ENCODE results near the gene SLC51A.
A peak's percentile ranks its signal among the peaks of the same experiment; 100 is the strongest.
"Not testable (repeated sequence)": the region's sequence is repeated elsewhere in the genome, so short reads cannot be mapped to it uniquely, and the experiment has no call there.

The SLC51A gene

DNA sequence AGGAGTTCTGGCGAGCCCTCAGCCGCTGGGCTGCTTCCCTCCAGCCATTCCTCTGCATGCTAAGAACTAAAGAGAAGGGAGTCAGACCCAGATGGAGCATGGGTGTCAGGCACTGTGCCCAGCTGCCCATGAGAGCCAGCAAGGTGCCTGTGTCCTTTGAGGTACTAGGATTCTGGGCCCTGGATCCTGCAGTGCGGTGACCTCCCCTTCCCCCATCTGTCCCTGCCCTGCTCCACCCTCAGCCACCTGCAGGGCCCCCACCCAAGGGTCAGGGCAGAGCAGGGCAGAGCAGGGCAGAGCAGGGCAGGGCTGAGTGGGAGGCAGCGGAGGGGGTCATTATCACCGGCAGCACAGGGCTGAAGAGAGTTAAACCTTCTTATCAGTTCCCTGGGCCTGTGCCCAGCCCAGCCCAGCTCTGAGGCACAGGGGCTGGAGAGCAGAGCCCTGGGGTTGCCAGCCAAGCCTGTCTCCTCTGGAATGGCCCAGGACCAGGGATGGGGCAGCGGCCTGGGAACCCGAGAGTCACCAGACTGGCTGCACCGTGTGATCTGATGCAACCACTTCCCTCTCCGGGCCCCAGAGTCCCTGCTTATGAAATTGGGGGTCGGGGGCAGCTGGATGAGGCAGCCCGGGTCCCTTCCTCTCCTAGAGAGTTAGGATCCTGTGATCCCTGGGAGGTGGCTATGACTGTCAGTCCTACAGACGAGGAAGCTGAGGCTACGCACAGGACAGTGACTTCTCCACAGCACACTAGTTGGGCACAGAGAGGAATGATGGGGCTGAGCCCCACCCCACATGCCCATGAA, 22.4 kb upstream of the SLC51A start:
- no peak for DNase-seq (ENCODE audit: low spot score)

DNA sequence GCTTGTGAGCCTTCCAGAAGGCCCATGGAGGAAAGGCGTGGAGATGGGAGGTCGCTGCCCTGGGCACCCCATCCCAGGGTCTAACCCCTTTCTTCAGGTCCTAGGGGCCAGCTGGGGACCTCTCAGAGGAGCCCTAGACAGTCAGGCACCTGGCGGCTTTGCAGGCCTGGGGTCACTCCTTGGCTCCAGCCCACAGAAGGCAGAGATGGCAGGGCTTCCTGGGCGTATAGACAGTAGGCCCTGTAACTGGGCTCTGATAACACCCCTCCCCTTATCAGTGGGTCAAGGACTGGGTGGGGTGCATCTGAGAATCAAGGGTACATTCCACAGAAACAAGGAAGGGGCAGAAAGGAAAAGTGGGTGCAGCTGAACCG, 21.8 kb upstream of the SLC51A start:
- no peak for DNase-seq (ENCODE audit: low spot score)

- DNase-seq (ENCODE audit: low spot score), result no peak
These were observed 20.6 kb upstream of the SLC51A start for GRCh38 chr3:196195664-196196265.

DNA sequence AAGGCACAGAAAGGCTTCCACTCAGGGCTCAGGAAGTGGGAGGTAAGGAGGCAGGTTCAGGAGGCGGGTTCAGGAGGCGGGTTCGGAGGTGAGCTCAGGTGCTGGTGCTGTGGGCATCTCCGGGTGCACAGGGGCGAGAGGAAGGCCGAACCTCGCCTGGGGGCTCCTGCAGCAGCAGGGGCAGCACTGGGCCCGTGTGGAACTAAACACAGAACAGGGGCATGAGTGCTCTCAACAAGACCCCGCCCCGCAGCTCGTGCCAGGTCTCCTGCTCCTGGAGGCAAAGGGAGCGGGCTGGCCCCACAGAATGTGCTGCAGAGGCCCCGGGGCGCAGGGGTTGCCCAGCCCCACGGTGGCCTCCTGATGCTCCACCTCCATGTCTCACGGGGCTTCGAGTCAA, 18.8 kb upstream of the SLC51A start:
- DNase-seq (ENCODE audit: low spot score), result no peak

- no peak for DNase-seq (ENCODE audit: low spot score)
These were observed 18.2 kb upstream of the SLC51A start for GRCh38 chr3:196198081-196198675.

GRCh38 chr3:196198771-196199753, 17.3 kb upstream of the SLC51A start:
- DNase-seq (ENCODE audit: low spot score), result no peak

- DNase-seq (ENCODE audit: low spot score), result no peak
These were observed 13.8 kb upstream of the SLC51A start for GRCh38 chr3:196202516-196202970.

DNA sequence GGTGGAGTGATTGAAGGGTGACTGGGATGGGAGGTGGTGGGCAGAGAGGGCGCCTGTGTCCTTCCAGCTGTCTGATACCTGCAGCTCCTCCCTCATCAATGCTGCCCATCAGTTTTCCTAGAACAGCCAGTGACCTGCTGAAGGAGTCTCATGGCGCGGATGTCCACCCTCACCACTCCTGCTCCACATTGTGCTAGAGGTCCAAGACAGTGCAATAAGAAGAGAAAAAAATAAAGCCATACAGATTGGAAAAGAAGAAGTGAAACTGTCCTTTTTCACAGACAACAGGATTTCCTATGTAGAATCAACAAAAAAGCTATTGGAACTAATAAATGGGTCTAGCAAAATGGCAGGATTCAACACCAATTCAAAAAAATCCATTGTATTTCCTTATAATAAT, 12.5 kb upstream of the SLC51A start:
- no peak for DNase-seq (ENCODE audit: low spot score)

DNA sequence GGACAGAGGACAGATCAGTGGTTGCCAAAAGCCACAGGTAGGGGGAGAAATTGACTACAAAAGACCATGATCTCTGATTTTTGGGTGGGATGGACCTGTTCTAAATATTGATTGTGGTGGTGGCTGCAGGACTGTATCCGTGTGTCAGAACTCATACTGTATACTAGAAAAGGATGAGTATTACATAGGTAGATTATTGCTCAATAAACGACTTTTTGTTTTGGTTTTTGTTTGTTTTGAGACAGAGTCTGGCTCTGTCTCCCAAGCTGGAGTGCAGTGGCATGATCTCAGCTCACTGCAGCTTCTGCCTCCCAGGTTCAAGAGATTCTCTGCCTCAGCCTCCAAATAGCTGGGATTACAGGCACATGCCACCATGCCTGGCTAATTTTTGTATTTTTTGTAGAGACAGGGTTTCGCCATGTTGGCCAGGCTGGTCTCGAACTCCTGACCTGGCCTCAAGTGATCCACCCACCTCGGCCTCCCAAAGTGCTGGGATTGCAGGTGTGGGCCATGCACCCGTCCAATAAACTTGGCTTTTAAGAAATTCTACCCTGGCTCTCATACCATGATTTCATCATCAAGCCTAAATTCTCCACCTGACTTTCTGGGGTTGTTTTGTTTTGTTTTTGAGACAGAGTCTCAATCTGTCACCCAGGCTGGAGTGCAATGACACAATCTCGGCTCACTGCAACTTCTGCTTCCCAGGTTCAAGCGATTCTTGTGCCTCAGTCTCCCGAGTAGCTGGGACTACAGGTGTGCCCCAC, 10.7 kb upstream of the SLC51A start:
- DNase-seq (ENCODE audit: low spot score), result not testable (repeated sequence)

- no peak for DNase-seq (ENCODE audit: low spot score)
These were observed 9.0 kb upstream of the SLC51A start for GRCh38 chr3:196207159-196207832.

DNA sequence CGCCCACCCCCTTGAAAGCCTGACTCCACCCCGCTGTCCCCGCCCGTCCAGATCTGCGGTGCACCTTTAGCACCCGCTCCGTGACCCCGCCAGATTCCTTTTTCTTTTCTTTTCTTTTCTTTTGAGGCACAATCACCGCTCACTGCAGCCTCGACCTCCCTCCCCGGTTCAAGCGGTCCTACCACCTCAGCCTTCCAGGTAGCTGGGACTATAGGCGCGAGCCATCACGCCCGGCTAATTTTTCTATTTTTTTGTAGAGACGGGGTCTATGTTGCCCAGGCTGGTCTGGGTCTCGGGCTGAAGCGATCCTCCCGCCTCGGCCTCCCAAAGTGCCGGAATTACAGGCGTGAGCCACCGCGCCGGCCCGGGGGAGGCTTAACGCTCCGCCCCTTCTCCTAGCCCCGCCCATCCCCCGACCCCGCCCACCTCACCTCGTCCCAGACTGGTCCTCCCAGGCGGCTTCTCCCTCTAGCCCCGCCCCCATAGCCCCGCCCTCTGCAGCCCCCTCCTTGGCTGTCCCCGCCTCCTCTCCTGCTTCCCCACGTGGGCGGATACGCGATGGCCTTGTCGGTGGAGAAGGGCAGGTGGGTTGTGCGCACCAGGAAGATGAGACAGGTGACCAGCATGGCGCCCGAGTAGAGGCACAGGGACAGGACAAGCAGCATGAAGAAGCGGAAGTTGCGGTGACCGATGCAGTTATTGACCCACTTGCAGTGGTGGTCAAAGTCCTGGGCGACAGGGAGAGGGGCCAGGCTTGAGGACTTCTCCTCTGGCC, 8.3 kb upstream of the SLC51A start:
- peak; percentile 96 for DNase-seq (ENCODE audit: low spot score)

DNA sequence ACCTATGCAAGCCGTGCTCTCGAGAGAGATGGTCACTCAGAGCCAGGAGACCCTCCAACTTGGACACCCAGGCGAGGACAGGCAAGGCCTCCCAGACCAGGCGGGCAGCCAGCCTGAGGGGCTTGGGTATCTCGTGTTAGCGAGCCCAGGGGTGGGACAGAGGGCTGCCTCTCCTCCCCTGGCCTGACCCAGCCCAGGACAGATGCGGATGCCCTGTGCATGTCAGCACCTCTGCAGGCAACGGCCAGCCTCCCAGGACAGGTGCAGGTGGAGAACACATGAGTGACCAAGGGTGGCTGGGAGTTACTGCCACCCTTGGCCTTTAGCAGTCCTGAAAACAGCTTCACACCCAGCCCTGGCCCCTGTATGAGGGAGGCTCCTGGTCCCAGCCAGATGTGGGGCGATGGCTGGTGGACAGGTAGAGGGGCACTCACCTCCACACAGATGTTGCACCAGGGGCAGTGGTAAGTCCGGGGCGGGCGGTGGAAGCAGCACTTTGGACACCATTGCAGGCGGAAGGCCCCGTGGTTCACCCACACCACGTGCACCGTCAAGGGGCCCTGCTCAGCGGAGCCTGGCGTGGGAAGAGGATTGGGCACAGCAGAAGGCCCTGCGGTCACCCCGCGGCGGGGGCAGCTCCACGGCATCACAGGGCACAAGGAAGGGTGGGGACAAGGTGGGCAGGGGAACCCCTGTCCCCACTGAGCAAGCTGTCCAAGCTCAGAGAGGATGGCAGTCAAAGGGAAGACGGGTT, 7.2 kb upstream of the SLC51A start:
- no peak for DNase-seq (ENCODE audit: low spot score)

- DNase-seq (ENCODE audit: low spot score), result not testable (repeated sequence)
These were observed 6.2 kb upstream of the SLC51A start for GRCh38 chr3:196209944-196210672.

DNA sequence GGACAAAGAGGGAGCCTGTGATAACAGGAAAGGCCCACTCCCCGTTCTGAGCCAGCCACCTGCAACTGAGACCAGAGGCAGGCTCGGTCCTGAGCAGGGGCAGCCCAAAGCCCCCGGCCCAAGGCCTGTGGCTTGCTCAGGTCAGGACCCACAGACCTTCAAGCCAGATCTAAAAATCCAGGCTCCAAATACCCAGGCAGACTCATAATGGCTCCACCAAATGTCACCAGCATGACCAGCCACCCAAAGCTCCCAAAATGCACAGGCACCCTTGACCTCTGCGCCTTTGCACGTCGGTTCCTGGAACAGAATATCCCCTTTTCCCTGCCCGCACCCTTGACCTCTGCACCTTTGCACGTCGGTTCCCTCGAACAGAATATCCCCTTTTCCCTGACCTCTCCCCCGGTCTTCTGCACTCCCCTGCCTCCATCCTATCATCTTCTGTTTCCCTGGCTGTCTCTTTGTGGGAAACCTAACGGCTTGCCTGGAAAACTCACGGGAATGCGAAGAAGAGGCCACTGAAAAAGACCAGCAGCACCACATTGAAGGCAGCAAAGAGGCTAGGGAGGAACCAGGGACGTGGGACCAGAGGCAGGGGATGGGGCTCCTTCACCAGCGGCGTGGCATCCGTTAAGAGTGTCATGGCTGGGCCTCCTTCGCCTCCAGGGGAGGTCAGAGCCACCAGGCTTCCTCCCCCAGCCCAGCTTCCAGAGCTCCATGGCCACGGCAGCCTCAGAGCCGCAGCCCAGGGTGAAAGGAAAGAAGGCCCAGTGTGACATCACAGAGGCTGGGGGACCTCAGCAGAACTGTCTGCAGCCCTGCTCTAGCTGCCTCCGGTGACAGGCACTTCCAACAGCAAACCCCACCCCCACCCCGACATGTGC, 5.4 kb upstream of the SLC51A start, which contains the start of gene ZDHHC19:
Gene ZDHHC19, minus strand, starts transcription at position 728 of the 884 bp plus-strand sequence. Its CDS starts 85 bp downstream, at position 643.
- no peak for DNase-seq (ENCODE audit: low spot score)

GRCh38 chr3:196214783-196215441, 1.4 kb upstream of the SLC51A start:
- no peak for DNase-seq (ENCODE audit: low spot score)

GRCh38 chr3:196215493-196216020, 777 bp upstream of the SLC51A start:
- no peak for DNase-seq (ENCODE audit: low spot score)
